Peyer's patch (tissue), 4 donors: ENCODE data around the gene TTLL4.

Experiments
- POLR2A ChIP-seq, 2 donors: fragments of 450-650 bp; IDR thresholded peaks; one replicate each; pipeline ENCODE4 v1.5.1; 2017; ENCODE audit warnings: antibody characterized with exemption in 2 of 2, mild to moderate bottlenecking in 2 of 2, moderate library complexity in 2 of 2
- TF ChIP-seq, protein P1 (sequence below), 6 experiments: fragments of 450-650 bp in 4 of 6; fragments of 200-600 bp in 2 of 6; sonication (generic) in 1 of 6; IDR thresholded peaks; one replicate each; pipeline ENCODE4 v1.5.1; 2017 to 2019; ENCODE audit warnings: antibody characterized with exemption in 6 of 6, mild to moderate bottlenecking in 3 of 6, moderate library complexity in 1 of 6

DNA sequence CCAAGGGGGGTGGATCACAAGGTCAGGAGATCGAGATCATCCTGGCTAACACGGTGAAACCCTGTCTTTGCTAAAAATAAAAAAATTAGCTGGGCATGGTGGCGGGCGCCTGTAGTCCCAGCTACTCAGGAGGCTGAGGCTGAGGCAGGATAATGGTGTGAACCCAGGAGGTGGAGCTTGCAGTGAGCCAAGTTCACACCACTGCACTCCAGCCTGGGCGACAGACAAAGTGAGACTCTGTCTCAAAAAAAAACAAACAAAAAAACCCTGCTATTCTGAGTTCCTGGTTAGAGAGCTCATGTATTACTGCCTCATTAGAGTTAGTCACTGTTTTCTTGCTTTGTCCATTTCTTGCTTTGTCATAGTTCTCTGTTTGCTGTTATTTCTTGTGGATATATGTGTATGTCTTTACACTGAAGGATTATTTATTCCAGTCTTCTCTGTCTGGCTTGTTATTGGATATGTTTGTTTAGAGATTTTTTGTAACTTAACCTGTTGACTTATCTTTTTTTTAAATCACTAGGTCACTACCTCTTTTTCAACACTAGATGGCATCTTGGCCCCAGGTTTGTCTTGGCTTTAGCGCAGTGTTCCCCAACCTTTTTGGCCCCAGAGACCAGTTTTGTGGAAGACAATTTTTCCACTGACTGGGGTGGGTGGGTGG, 17.0 kb downstream of the TTLL4 start:
- TF ChIP-seq, protein P1, sequence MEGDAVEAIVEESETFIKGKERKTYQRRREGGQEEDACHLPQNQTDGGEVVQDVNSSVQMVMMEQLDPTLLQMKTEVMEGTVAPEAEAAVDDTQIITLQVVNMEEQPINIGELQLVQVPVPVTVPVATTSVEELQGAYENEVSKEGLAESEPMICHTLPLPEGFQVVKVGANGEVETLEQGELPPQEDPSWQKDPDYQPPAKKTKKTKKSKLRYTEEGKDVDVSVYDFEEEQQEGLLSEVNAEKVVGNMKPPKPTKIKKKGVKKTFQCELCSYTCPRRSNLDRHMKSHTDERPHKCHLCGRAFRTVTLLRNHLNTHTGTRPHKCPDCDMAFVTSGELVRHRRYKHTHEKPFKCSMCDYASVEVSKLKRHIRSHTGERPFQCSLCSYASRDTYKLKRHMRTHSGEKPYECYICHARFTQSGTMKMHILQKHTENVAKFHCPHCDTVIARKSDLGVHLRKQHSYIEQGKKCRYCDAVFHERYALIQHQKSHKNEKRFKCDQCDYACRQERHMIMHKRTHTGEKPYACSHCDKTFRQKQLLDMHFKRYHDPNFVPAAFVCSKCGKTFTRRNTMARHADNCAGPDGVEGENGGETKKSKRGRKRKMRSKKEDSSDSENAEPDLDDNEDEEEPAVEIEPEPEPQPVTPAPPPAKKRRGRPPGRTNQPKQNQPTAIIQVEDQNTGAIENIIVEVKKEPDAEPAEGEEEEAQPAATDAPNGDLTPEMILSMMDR (IDR thresholded peaks at IDR 0.05): peak in 5 of 6 experiments; percentile 22 to 71 (median 66)
- no peak for TF ChIP-seq POLR2A (IDR thresholded peaks at IDR 0.05)
